Cardiac muscle cell (in vitro differentiated cells and primary cell): ENCODE data around the gene ASPDH. TPM values are rescaled to one million over a fixed set of nuclear protein-coding genes. Genes with fewer than 3 reads are reported as not detected.
A peak's percentile ranks its signal among the peaks of the same experiment; 100 is the strongest.
"Not testable (repeated sequence)": the region's sequence is repeated elsewhere in the genome, so short reads cannot be mapped to it uniquely, and the experiment has no call there.

Source experiments
- DNase-seq, 2 donors: peaks; one replicate each; pipeline versions ENCODE4 v3.0.0 to v3.0.0-alpha.2; 2010 to 2017; ENCODE audit warnings: low read depth in 1 of 2, low spot score in 1 of 2
- H3K27ac ChIP-seq: fragments of 200-600 bp; sonication (generic); 2 replicates; pipeline ENCODE4 v1.5.1; 2016
- H3K27me3 ChIP-seq: fragments of 200-600 bp; sonication (generic); 2 replicates; pipeline ENCODE4 v1.6.0; 2016; ENCODE audit warnings: control low read depth
- H3K36me3 ChIP-seq: fragments of 200-600 bp; sonication (generic); 2 replicates; pipeline ENCODE4 v1.5.1; 2016; ENCODE audit warnings: control low read depth
- H3K4me1 ChIP-seq: fragments of 200-600 bp; sonication (generic); 2 replicates; pipeline ENCODE4 v1.8.1; 2017; ENCODE audit warnings: low read depth, mild to moderate bottlenecking, mixed run types
- H3K4me3 ChIP-seq: fragments of 200-600 bp; sonication (generic); 2 replicates; pipeline ENCODE4 v1.5.1; 2016; ENCODE audit warnings: mild to moderate bottlenecking
- H3K9me3 ChIP-seq: fragments of 200-600 bp; sonication (generic); 2 replicates; pipeline ENCODE4 v1.5.1; 2017; ENCODE audit warnings: low read depth, mild to moderate bottlenecking, control low read depth
- CTCF ChIP-seq: IDR thresholded peaks from 2 replicates; pipeline ENCODE4 v1.5.1; 2012; ENCODE audit warnings: low read depth, mild to moderate bottlenecking, low read length
- polyA plus RNA-seq: library from polyadenylated mRNA; unstranded; fragments of >200 nt; fragmentation: Nextera tagmentation; extraction: Ambion mirVana; gene quantifications from 2 replicates; pipeline ENCODE4 v1.2.1, GENCODE V29; 2016
- total RNA-seq: library from RNA; depleted of rRNA; stranded (reverse); fragments of >200 nt; gene quantifications from 2 replicates; pipeline ENCODE4 v1.2.3, GENCODE V29; 2016

The ASPDH gene
- total and polyA plus RNA-seq, 2 experiments from 2014 or later: not detected

GRCh38 chr19:50475101-50475568, 38.6 kb downstream of the ASPDH start:
- H3K36me3 ChIP-seq: peaks cover 6% of the 10 kb centered on the region
- H3K4me1 ChIP-seq: peaks cover 4% of the 10 kb centered on the region
- no peak for DNase-seq
- H3K27ac ChIP-seq: no peak overlapping the region
- H3K9me3 ChIP-seq: no peaks in the 10 kb centered on the region
- H3K27me3 ChIP-seq: no peaks in the 10 kb centered on the region
- H3K4me3 ChIP-seq: no peak overlapping the region
- TF ChIP-seq CTCF: no peak

- H3K27me3 ChIP-seq, H3K36me3 ChIP-seq, H3K4me1 ChIP-seq, H3K4me3 ChIP-seq, H3K9me3 ChIP-seq, H3K27ac ChIP-seq, DNase-seq: not testable (repeated sequence)
Observed at GRCh38 chr19:50473336-50473735, 40.4 kb downstream of the ASPDH start.

- Histone ChIP-seq H3K4me1 (no peaks in the 10 kb centered on the region), H3K36me3 (no peaks in the 10 kb centered on the region), H3K4me3 (no peak overlapping the region), H3K27ac (no peak overlapping the region), H3K9me3 (no peaks in the 10 kb centered on the region), H3K27me3 (no peaks in the 10 kb centered on the region)
- no peak for TF ChIP-seq CTCF
- DNase-seq: no peak
Observed at GRCh38 chr19:50468818-50469217, 44.9 kb downstream of the ASPDH start.

- Histone ChIP-seq H3K36me3 (no peaks in the 10 kb centered on the region), H3K9me3 (no peaks in the 10 kb centered on the region), H3K4me3 (no peak overlapping the region), H3K4me1 (no peaks in the 10 kb centered on the region), H3K27ac (no peak overlapping the region), H3K27me3 (no peaks in the 10 kb centered on the region)
- no peak for TF ChIP-seq CTCF
- no peak for DNase-seq
Observed at GRCh38 chr19:50467566-50467965, 46.1 kb downstream of the ASPDH start.

GRCh38 chr19:50466706-50467039, 47.0 kb downstream of the ASPDH start:
- TF ChIP-seq CTCF: no peak
- Histone ChIP-seq H3K36me3 (no peaks in the 10 kb centered on the region), H3K9me3 (no peaks in the 10 kb centered on the region), H3K27me3 (no peaks in the 10 kb centered on the region), H3K27ac (no peak overlapping the region), H3K4me1 (no peaks in the 10 kb centered on the region), H3K4me3 (no peak overlapping the region)
- no peak for DNase-seq

- TF ChIP-seq CTCF: no peak
- Histone ChIP-seq H3K36me3 (no peaks in the 10 kb centered on the region), H3K4me1 (no peaks in the 10 kb centered on the region), H3K9me3 (no peaks in the 10 kb centered on the region), H3K27me3 (no peaks in the 10 kb centered on the region), H3K27ac (no peak overlapping the region), H3K4me3 (no peak overlapping the region)
- peak in 1 of 2 donors; percentile 66 for DNase-seq
Observed at GRCh38 chr19:50465986-50466705, 47.6 kb downstream of the ASPDH start.
